NCI-H1417 (cell line): ENCODE results near the gene NMT2.

Experiments
- DNase-seq, 3 experiments: peaks; one replicate each; lab custom pipeline; 2025; lab: John Stamatoyannopoulos, UW

Gene NMT2

DNA sequence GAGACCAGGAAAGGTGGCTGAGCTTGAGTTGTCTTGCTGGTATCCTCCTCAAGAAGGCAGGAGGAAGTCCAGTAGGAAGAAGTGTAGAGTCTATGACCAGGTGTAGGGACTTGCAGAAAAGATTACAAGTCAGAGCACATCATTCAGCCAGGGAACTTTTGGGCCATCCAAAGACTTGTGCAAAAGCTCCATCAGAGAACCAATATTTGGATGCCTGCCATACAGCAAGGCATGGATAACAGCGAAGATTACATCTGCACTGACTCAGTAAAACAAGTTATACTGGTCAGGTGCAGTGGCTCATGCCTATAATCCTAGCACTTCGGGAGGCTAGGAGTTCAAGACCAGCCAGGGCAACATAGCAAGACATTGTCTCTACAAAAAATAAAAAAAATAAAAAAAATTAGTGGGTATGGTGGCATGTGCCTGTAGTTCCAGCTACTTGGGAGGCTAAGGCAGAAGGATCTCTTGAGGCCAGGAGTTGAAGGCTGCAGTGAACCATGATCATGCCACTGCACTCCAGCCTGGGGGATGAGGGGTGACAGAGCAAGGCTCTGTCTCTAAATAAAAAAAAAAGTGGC lies 13.2 kb upstream of the NMT2 start:
- DNase-seq: no peak

DNA sequence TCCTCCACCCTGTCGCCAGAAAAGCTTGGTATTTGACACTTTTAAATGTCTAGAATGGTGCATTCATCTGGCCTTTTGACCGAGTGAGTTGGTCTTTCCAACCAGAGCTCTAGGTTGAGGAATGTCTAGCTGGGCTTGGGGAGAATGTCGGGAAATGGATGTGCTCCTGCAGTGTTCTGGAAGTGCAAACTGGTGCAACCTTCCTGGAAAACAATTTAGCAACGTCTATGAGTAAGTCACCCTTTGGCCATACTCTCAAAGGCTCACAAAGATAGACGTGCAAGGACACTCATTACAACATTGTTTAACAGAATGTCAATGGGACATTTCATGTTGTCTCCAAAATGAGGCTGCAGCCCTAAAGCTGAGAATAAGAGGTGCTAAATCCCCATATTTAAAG lies 12.2 kb upstream of the NMT2 start:
- no peak for DNase-seq

DNA sequence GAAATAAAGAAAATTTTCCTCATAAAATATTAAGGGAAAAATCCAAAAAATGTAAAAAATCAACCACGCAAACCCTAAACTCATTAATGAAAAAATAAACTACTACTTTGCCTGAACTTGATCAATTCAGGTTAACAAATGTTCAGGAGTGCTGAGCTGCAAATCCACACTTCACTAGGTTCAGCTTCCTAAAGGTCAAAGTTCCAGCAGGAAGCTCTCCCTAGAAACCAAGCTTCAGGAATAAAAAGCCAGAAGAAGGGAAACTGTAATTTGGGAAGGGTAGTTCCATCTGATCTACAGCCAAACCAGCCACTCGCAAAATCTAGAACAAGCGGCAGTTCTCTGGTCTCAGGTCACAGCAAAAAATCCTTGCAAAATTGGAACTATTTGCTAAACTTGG lies 7.8 kb upstream of the NMT2 start:
- no peak for DNase-seq

DNA sequence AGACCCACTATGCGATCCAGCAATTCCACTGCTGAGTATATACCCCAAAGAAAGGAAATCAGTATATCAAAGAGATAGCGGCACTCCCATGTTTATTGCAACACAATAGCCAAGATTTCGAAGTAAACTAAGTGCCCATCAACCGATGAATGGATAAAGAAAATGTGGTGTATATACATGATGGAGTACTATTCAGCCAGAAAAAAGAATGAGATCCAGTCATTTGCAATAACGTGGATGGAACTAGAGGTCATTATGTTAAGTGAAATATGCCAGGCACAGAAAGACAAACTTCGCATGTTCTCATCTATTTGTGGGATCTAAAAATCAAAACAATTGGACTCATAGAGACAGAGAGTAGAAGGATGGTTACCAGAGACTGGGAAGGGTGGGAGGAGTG lies 7.1 kb upstream of the NMT2 start:
- DNase-seq: no peak

DNA sequence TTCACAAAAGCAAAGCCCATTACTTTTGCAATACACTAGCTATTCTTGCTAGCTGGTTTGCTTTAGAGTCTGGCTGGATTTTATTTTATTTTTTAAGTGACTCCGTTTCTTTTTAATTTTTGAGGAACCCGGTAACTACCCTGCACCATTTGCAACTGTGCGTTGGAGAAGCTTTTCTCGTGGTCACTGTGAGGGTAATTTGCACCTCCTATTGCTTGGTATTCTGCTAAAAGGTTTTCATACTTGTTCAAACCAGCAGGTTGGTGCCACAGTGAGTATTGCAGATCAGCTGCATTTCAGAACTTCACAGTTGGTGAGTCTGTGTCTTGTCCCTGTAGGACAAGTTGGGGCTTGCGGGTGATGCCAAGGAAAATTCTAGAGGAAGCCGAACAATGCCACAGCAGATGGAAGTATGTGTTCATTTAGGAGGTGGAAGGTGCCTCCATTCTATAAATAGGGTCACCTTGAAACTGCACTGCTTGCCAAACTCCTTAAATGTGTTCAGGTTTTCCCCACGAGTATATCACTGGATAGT lies 3.9 kb upstream of the NMT2 start:
- no peak for DNase-seq

DNA sequence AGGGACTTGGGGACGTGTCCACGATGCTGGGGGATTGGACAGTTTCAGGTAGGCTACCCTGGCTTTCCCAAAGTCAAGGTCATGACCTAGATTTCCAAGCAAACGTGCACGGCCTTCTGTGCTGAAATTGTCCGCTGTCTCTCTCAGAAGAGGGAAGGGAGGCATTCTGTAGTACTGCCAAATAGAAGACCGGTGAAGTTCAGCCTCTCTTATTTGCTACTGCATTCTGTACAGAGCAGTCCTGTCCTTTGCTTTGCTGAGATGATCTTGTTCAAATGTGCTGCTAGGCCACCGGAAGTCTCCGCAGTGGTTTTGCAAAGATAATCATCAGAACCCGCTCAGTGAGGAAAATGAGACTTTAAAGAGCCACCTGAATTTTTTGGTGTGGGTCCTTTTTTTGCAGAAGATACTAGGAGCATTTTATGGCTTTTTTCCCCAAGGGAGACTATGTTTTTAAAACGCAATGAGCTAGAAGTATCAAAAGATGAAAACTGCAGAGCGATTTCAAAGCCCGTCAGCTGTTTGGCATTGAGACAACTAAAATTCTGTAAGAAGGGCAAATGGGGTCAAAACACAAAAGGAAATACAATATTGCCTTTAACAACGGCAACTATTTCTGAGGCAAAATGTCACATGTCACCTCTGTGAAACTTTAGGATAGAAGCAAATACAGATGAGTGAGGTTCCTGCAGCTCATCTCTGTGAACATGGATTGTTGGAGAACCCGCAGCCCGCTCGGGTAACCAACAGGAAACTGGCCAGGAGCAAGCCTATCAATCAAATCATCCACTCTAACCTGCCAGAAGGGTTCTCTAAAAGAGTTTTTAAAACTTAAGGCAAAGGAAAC lies 1.3 kb upstream of the NMT2 start:
- no peak for DNase-seq

DNA sequence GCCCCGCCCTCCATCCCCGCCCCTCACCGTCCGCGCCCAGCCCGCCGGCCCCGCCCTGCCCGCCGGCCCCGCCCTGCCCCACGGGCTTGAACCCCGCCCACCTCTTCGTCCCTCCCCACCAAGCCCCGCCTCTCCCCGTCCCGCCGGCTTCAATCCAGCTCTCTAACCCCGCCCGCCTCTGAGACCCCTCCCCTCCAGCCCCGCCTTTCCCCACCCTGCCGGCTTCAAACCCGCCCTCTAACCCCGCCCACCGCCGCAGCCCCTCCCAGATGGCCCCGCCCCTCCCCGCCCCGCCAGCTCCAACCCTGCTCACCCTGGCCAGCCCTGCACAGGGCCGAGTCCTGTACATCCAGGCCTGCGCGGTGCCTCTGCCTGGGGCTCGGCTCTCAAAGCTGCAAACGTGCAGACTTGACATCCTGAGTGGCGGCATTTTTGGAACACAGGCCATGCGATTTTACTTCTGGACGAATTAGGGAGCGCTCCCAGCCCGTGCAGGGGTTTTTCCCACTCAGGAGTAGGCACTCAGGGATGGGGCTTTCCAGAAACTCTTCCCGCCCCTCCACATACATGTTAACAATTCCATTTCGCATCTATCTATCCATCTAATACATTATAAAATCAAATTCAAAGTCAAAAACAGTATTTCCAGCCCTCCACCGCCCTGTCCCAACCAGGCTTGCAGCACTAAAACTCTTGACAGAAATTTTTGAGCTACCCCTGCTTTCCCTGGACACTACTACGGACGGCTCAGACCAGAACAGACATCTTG lies 477 bp upstream of the NMT2 start:
- peak; percentile 74 to 88 (median 79) for DNase-seq

DNA sequence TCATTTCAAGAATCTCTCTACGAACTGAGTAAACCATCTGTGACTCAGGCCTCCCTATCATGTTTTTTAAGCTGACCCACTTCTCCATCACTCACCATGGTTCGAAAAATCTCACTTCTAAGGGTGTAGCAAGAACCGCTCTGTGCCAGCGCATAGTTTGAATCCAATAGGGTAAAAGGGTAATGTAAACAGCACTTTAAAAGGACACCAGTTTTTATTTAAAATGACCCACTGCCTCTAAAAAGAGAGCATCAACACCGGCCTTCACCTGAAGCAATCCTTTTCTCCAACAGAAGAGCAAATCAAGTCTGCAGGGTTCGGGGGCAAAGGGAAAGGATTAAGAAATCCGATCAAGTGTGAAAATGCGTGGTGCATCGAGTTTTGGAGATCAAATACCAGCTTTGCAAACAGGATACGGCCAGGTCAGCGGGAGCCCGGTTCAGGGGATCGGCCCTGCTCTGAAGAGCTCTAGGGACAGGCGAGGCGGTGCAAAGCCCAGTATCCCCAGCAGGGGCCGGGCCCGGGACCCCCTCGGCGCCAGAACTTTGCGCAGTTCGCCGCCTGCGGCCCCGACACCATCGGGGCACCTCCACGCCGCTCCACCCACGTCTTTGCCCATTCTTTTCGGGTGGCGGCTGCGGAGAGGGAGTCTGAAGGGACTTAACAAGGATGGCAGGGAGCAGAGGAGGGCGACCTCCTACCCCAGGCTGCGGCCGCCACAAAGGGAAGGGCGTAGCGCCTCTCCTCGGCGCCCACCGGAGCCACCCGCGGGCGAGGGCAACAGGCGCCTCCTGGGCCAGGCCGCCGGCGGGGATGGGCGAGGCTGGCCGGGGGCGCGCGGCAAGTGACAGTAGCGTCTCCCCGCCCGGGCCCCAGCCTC lies 842 bp downstream of the NMT2 start:
- peak; percentile 2 to 66 (median 51) for DNase-seq

DNA sequence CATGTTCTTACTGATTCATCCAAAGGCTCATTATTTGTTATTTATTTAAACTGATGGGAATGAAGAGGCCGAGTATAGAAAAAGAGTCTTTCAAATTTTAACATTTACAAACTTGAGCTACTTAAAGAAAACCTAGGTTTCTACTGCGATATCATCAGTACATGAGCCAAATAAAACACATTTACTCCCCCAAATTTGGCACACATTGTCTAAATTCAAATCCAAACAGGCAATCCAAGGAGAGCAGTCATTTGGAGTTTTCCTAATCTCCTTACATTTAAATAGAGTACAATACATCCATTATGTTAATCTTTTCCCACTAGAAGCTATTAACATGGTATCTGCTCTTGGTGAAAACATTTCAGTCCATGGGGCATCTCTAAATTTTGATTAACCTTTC lies 2.2 kb downstream of the NMT2 start:
- no peak for DNase-seq

DNA sequence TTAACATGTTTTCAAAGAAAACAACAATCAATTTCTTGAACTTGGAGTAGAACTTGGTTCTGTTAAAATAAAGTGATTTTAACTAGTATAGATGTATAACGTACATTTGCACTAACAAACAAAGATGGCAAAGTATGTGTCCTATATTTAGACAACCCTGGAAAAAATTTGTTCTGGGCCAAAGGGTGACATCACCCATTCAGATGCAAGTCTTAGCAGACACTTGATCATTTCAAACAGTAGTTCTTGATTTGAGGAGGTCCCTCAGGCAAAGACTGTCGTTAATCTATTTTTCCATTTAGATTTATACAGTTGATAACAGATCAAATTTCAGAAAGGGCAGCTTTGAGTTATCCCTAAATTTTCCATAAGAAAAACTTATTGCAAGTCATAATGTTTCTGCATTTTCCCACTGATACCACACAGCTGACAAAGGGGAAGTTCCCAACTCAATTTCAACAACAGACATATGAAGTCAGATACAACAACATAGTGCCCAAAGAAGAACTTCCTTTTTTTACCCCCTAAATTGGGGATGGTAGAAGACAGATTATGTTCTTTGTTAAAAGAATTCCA lies 5.2 kb downstream of the NMT2 start:
- DNase-seq: no peak

DNA sequence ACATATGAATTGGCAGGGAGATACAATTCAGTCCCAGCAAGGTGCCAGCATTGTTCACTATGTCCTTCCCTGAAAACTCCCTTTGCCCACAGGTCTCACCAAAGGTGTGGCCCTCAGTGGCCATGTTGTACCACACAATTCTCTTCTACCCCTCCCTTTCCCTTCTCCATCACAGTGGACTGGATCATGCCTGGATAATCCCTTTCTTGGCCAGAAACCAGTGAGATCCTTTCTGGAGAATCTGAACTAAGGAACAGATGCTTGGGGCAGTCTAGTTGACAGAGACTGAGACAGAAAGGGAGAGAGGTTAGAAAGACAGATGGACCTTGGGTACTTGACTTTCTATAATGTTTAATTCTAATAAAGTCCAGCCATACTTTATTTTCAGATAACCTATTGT lies 9.5 kb downstream of the NMT2 start:
- no peak for DNase-seq

DNA sequence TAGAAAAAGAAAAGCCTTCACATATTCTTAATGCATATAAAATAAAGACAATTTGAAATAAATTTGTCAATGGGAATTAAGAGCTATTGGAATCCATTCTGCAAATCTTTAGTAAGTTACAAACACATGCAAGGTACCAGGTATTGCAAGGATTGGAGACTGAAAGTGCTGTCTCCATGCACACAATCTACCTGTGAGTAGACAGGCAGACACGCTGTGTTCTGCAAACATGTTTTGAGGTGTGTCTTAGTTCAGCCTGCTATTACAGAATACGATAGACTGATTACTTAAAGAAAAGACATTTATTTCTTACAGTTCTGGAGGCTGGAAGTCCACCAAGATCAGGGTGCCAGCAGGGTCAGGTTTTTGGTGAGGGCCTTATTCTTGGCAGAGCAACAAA lies 10.0 kb downstream of the NMT2 start:
- DNase-seq: no peak

DNA sequence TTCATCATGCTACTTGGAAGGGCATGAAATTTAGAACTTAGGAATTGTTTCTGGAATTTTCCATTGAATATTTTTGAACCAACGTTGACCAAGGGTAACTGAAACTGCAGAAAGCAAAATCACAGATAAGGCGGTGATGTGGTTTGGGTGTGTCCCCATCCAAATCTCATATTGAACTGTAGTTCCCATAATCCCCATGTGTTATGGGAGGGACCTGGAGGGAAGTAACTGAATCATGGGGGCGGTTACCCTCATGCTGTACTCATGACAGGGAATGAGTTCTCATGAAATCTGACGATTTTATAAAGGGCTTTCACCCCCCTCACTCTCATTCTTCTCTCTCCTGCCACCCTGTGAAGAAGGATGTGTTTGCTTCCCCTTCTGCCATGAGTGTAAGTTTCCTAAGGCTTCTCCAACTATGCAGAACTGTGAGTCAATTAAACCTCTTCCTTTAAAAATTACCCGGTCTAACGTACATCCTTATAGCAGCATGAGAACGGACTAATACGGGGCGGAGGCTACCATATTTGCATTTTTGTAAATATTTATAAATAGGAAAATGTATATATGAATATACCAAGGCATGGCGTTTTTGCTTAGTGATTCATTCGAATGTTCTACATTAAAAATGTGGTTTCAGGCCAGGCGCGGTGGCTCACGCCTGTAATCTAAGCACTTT lies 12.4 kb downstream of the NMT2 start:
- no peak for DNase-seq

DNA sequence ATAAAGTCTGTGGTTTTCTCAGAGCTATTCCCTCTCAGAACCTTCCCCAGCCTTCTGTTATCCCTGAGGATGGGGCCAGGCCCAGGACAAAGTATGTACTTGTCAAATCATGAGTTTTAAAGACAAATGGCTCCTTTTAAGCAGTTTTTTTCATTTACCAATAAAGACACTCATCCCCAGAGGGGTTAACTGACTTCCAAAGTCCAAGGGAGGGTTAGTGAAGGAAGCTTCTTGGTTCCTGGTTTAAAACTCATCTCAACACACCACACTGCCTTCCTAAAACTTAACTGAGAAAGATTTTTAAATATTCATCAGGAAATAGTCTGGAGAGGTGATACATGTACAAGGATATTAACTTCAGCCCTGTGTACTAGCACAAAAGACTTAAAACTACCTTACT lies 15.9 kb downstream of the NMT2 start:
- DNase-seq: no peak

DNA sequence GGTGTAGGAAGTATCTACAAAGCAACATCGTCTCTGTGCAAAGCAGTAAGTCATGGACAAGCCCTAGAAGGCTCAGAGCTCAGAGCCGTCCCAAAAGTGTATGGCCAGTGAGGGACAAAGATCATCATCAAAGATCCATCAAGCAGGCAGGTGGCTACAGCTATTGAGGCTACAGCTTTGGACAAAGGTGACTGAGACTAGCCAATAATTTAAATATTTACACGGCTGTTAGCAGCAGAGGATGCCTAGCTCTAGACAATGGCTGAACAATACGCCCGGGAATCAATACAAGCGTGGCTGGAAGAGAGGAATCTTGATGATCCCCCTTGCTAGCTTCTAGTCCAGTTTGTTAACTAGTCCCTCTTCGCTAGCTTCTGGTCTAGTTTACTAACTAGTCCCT lies 17.9 kb downstream of the NMT2 start:
- peak in 1 of 3 experiments; percentile 3 for DNase-seq

DNA sequence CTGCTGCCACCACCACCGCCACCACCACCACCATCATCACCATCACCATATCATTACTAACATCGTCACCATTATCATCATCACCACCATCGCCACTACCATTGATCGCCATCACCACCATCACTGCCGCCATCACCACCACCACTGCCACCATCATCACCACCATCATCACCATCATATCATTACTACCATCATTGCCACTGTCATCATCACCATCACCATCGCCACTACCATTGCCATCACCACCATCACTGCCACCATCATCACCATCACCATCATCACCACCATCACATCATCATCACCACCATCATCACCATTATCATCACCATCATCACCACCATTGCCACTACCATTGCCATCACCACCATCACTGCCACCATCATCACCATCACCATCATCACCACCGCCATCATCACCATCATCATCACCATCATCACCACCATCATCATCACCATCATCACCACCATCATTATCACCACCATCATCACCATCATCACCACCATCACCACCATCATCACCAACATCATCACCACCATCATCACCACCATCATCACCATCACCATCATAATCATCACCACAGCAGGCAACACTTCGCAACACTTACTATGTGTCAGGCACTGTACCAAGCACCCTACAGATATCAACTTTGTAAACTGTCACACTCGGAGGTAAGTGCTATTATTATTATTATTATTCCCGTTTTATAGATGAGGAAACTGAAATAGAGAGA lies 19.3 kb downstream of the NMT2 start:
- DNase-seq: no peak

DNA sequence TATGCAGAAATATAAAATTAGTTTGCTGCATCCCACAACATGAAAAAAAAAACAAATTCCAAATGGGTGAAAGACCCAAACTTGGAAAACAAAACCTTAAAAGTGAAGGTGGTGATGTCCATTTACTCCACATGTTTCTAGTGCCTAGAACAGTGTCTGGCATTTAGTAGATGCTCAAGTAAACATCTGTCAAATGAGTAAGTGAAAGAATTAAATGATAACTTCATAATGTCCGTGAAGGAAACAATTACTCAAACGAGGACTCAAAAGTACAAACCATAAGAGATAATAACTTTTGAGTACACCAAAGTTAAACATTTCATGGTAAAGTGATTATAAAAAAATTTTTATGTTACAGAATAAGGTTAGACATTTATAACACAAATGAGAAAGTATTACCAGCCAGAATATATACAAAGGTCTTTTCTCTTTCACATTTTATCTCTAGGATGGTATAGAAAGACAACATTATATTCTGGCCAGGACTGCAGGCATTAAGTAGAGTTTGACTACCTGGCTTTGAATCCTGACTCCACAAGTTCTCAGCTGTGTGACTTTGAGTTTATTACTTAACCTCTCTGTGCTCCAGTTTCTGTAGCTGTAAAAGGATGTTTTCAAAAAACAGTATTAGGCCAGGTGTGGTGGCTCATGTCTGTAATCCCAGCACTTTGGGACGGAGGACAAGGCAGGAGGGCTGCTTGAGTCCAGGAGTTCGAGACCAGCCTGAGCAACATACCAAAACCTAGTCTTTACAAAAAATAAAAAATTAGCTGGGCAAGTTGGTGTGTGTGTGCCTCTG lies 20.7 kb downstream of the NMT2 start:
- DNase-seq: no peak

DNA sequence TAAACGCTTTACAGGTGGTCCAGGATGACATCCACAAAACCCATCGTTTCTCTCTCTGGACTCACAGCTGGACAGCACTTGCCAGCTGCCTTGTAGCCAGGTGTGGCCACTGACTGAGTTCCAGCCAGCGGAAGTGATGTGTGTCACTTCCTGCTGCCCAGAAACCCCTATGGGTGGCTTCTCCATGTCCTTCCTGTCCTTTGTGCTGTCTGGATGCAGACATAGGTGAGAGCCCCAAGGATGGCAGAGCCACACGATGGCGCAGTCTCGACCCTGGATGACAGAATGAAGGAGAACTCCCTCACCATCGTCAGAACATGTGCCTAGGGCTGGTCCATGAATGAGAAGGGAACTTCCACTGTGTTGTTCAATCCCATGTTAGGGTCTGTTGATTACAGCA lies 22.1 kb downstream of the NMT2 start:
- no peak for DNase-seq

DNA sequence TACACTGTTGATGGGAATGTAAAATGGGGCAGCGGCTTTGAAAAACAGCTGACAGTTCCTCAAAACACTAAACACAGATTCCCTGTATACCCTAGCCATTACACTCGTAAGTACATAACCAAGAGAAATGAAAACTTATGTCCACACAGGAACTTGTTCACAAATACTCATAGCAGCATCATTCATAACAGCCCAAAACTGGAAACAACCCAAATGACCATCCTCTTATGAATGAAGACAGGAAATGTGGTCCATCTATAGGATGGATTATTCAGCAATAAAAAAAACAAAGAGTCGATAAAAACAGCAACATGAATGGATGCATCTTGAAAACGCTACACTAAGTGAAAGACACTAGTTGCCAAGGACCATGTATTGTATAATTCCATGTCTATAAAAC lies 23.7 kb downstream of the NMT2 start:
- no peak for DNase-seq
